D721Med (cell line): ENCODE results near the gene CD44.

ENCODE experiments used
- DNase-seq: peaks from one replicate; pipeline ENCODE4 v3.0.0; 2011; ENCODE audit warnings: low spot score; ENCODE audit not compliant: insufficient read length
- FAIRE-seq: peaks from 2 replicates; lab custom pipeline; 2011; peaks lifted over from hg19 to GRCh38; lab: Jason Lieb, UNC
- CTCF ChIP-seq: IDR thresholded peaks from 2 replicates; pipeline ENCODE4 v1.5.1; 2012; ENCODE audit warnings: mild to moderate bottlenecking, control low read depth; ENCODE audit not compliant: insufficient read depth; ENCODE audit errors: missing control alignments

CD44 gene

DNA sequence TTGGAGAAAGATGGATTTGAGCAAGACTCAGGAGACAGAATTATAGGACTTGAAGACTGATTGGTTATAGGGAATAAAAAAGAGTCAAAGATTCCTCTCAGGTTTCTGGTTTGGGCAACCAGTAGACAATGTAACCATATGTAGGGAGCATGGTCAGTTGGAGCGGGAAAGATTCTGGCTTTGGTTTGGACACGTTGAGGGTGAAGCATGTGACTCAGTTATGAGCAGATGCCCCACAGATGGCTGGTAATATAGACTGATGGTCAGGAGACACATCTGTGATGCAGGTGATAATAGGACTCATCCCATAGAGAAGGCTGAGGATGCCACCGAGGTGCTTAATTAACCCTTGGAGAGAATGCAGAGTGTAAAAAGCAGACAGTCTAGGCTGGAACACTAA, 132.1 kb downstream of the CD44 start:
- FAIRE-seq, result no peak
- DNase-seq, result no peak
- no peak for TF ChIP-seq CTCF

- no peak for FAIRE-seq
- TF ChIP-seq CTCF, result no peak
- DNase-seq, result no peak
Observed at GRCh38 chr11:35272391-35272902, 133.5 kb downstream of the CD44 start.

GRCh38 chr11:35274909-35275785, 136.2 kb downstream of the CD44 start:
- FAIRE-seq, result no peak
- peak; percentile 9 for TF ChIP-seq CTCF
- DNase-seq, result no peak

GRCh38 chr11:35275786-35276170, 136.8 kb downstream of the CD44 start:
- no peak for TF ChIP-seq CTCF
- no peak for FAIRE-seq
- no peak for DNase-seq

DNA sequence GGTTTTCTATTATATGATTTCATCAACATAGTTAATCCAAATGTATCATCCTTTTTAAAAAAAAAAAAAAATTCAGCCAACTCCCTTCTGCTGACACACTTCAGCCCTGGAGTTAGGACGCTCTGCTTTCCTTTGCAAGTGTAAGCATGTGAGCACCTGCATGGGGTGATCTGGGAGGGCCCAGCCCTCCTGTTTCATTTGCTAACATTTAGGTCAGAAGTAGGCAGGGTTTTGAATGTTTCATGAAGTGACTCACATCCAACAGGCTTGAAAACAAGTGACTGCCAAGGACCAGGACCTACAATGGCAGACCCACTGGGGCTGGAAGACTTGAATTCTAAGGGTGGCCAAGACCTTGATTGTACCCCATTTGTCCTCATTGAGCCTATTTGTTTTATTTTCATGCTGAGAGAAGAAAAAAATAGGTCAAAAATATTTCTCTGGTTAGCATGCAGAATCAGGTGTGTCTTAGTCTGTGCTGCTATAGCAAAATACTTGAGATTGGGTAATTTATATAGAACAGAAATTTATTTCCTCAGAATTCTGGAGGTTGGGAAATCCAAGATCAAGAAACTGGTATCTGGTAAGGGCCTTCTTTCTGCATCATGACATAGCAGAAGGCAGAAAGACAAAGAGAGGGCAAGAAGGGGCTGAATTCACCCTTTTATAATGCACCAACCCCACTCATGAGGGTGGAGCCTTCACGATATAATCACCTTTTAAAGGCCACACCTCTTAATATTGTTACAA, 137.6 kb downstream of the CD44 start:
- no peak for FAIRE-seq

DNA sequence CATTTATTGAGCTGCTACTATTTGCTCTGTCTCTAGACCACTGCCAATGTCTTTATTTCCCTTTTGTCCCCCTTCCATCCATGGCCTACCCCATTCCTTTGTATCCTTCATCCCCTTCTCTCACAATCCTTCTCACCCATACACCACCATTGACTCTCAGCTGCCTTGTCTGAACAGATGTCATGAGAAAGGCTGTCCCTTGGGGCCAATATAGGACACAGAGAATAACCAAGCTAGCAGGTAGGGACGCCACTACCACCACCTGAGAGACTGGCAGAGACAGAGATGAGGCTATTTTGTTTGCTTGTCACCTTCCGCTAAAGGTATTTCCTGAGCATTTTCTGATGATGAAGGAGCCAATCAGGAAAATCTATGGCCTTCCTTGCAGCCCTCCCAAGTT, 138.9 kb downstream of the CD44 start:
- no peak for TF ChIP-seq CTCF
- FAIRE-seq (no peak), DNase-seq (no peak)

More for the DNA sequence above, 137.6 kb downstream of the CD44 start:
- TF ChIP-seq CTCF, result no peak
- DNase-seq, result no peak
